Caco-2 (cell line): ENCODE results near the gene ZMYM4. TPM values are rescaled to one million over a fixed set of nuclear protein-coding genes. Genes with fewer than 3 reads are reported as not detected.

Source experiments
- BruUV-seq: library from RNA; stranded (reverse); fragments of 400-500 nt; replicated peaks from 2 replicates; lab custom pipeline; 2021; lab: Mats Ljungman, UMichigan
- CTCF ChIA-PET: fragments of 300-600 bp; sonication (Branson Sonifier 250); formaldehyde crosslinking; loops from one replicate; lab custom pipeline; 2022; ENCODE audit warnings: antibody characterized with exemption; lab: Charles Lee
- POLR2A ChIA-PET: fragments of 300-600 bp; sonication (Branson Sonifier 250); formaldehyde crosslinking; loops from one replicate; lab custom pipeline; 2022; ENCODE audit warnings: antibody characterized with exemption; lab: Charles Lee
- DNase-seq, 2 experiments: peaks; one replicate each; pipeline versions ENCODE4 v3.0.0 to v3.0.0-alpha.2; 2020 to 2022
- H3K27me3 ChIP-seq: replicated peaks from 2 replicates; pipeline ENCODE4 v1.6.0; 2011; ENCODE audit warnings: low read length; ENCODE audit not compliant: control insufficient read depth, insufficient read depth
- H3K36me3 ChIP-seq: 2 replicates; pipeline ENCODE4 v1.5.1; 2011; ENCODE audit warnings: low read length; ENCODE audit not compliant: control insufficient read depth, insufficient read depth
- H3K4me1 ChIP-seq: fragments of 250-450 bp; sonication (Bioruptor Pico); 2 replicates; pipeline ENCODE4 v1.5.1; 2020; ENCODE audit warnings: mild to moderate bottlenecking
- H3K4me3 ChIP-seq: 2 replicates; pipeline ENCODE4 v1.5.1; 2011; ENCODE audit warnings: low read depth, mild to moderate bottlenecking, control low read depth, low read length
- H3K9me3 ChIP-seq: fragments of 250-450 bp; sonication (Bioruptor Pico); 2 replicates; pipeline ENCODE4 v1.5.1; 2020; ENCODE audit warnings: mild to moderate bottlenecking, moderate library complexity
- H3K27ac Mint-ChIP-seq: one replicate; pipeline ENCODE4 v1.8.0; 2022; ENCODE audit warnings: mixed read lengths; ENCODE audit not compliant: unreplicated experiment
- H3K27me3 Mint-ChIP-seq: one replicate; pipeline ENCODE4 v1.8.0; 2022; ENCODE audit warnings: mixed read lengths; ENCODE audit not compliant: insufficient read depth, unreplicated experiment
- H3K36me3 Mint-ChIP-seq: one replicate; pipeline ENCODE4 v1.8.0; 2022; ENCODE audit warnings: mild to moderate bottlenecking, mixed read lengths; ENCODE audit not compliant: insufficient read depth, unreplicated experiment
- H3K4me1 Mint-ChIP-seq: one replicate; pipeline ENCODE4 v1.8.0; 2022; ENCODE audit warnings: low read depth, mixed read lengths; ENCODE audit not compliant: unreplicated experiment
- H3K4me3 Mint-ChIP-seq: one replicate; pipeline ENCODE4 v1.8.0; 2022; ENCODE audit warnings: mild to moderate bottlenecking, moderate library complexity, mixed read lengths; ENCODE audit not compliant: unreplicated experiment
- H3K9me3 Mint-ChIP-seq: one replicate; pipeline ENCODE4 v1.8.0; 2022; ENCODE audit warnings: mixed read lengths; ENCODE audit not compliant: unreplicated experiment
- intact Hi-C: fragments of 100-400 bp; cut with micrococcal nuclease; formaldehyde crosslinking; loops from one replicate; pipeline ENCODE4 v1.10.0; 2022; ENCODE audit not compliant: unreplicated experiment
- total RNA-seq: library from RNA; stranded (reverse); gene quantifications from 2 replicates; pipeline ENCODE4 v1.2.3, GENCODE V29; 2022
- TF ChIP-seq, protein P1 (sequence below), 2 experiments: fragments of 200-600 bp in 1 of 2; IDR thresholded peaks; 1 replicate in 1 of 2; 2 replicates in 1 of 2; pipeline versions ENCODE4 v1.5.1 to v1.8.0; 2011 to 2022; ENCODE audit warnings: antibody characterized with exemption in 1 of 2, control low read depth in 1 of 2, inconsistent platforms in 1 of 2, low read depth in 1 of 2, low read length in 1 of 2, mild to moderate bottlenecking in 1 of 2, moderate library complexity in 1 of 2; ENCODE audit not compliant: insufficient read depth in 1 of 2, severe bottlenecking in 1 of 2, unreplicated experiment in 1 of 2

Gene ZMYM4
- total RNA-seq, 1 experiment from 2014 or later = 26.5 TPM

DNA sequence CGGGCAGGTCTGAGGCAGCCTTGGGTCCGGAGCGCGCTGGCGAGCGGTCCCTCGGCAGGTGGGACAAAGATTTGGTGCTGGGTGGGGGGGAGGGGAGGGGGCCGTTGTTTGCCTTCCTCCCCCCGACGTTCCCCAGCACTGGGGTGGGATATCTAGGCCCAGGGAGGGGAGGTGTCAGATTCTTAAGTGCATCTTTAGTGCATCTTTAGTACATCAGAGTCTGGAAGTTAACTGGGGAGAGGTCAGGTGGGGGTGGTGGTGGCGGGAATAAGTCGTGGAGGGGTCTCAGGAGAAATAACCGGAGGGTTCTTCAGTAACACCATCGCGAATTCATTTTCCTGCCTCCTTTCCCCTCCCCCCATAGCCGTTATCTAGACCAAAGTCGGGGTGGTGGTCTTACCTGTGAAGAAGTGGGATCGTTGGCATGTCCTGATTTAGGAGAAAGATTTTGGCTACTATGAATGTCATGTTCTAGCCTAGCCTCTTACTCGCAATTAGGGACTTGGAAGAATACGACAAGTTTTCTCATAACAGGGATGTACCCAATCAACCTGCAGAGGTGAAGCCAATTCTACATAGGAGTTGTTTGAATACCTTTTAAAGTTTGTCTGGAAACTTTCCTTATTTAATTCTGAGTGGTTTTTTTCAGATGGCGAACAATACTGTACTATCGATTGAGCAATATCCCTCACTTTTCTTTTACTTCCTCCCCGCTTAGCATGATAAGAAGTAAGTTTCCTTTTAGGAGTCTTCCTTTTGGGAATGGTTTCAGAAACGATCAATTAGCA lies 886 bp downstream of the ZMYM4 start:
- Histone ChIP-seq H3K36me3 (no peaks in the 10 kb centered on the region), H3K4me1 (0 out of 2 replicates have a peak, but pooled peaks cover 2% of the 10 kb centered on the region), H3K9me3 (no peaks in the 10 kb centered on the region), H3K4me3 (peak overlapping the region; percentile 79), H3K27me3 (no peaks in the 10 kb centered on the region)
- intact Hi-C loops = no loop called here
- TF ChIP-seq, protein P1, sequence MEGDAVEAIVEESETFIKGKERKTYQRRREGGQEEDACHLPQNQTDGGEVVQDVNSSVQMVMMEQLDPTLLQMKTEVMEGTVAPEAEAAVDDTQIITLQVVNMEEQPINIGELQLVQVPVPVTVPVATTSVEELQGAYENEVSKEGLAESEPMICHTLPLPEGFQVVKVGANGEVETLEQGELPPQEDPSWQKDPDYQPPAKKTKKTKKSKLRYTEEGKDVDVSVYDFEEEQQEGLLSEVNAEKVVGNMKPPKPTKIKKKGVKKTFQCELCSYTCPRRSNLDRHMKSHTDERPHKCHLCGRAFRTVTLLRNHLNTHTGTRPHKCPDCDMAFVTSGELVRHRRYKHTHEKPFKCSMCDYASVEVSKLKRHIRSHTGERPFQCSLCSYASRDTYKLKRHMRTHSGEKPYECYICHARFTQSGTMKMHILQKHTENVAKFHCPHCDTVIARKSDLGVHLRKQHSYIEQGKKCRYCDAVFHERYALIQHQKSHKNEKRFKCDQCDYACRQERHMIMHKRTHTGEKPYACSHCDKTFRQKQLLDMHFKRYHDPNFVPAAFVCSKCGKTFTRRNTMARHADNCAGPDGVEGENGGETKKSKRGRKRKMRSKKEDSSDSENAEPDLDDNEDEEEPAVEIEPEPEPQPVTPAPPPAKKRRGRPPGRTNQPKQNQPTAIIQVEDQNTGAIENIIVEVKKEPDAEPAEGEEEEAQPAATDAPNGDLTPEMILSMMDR (IDR thresholded peaks at IDR 0.05; ENCODE audit: insufficient read depth in 1 of 2, low read depth in 1 of 2, low read length in 1 of 2, severe bottlenecking in 1 of 2, unreplicated experiment in 1 of 2) = no peak
- no peak for DNase-seq
- Mint-ChIP-seq H3K4me1 (no peaks in the 10 kb centered on the region), H3K36me3 (peaks cover 12% of the 10 kb centered on the region), H3K9me3 (no peaks in the 10 kb centered on the region), H3K27ac (no peak overlapping the region), H3K4me3 (peak overlapping the region; percentile 74), H3K27me3 (no peaks in the 10 kb centered on the region)
- ChIA-PET POLR2A (no interaction called here), CTCF (no interaction called here)
- TSS peak; percentile 66 for BruUV-seq

- POLR2A ChIA-PET = no interaction called here
- 0 out of 2 replicates have a peak, but pooled peaks cover 2% of the 10 kb centered on the region for H3K4me1 ChIP-seq
These were observed 1.4 kb downstream of the ZMYM4 start for GRCh38 chr1:35269989-35270289.

DNA sequence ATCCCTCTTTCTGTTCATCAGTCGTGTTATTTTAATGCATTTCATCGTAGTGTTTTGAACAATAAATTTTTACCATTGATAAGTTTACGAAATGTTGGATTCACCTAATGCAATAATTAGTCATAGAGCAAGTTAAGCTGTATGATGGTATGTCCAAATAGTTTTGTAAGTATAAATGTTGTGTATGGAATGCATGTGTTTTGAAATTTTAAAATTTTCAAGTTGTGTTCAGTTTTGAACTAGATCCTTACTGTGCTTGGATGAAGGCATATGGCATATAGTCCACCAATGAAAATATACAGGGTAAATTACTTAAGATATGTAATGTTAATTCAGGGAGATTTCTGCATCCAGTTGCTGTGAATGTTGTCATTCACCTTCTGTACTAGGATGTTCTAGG lies 2.3 kb downstream of the ZMYM4 start:
- Mint-ChIP-seq H3K36me3 (peaks cover 12% of the 10 kb centered on the region), H3K9me3 (no peaks in the 10 kb centered on the region), H3K4me1 (no peaks in the 10 kb centered on the region), H3K27ac (no peak overlapping the region), H3K4me3 (peak overlapping the region; percentile 45), H3K27me3 (no peaks in the 10 kb centered on the region)
- intact Hi-C loops = no loop called here
- no peak overlapping the region for H3K4me3 ChIP-seq
- ChIA-PET POLR2A (no interaction called here), CTCF (no interaction called here)
- 0 out of 2 replicates have a peak, but pooled peaks cover 2% of the 10 kb centered on the region for H3K4me1 ChIP-seq
- H3K36me3 ChIP-seq = no peaks in the 10 kb centered on the region
- no peak for DNase-seq
- TF ChIP-seq, protein P1 (IDR thresholded peaks at IDR 0.05; ENCODE audit: insufficient read depth in 1 of 2, low read depth in 1 of 2, low read length in 1 of 2, severe bottlenecking in 1 of 2, unreplicated experiment in 1 of 2) = no peak
- no peaks in the 10 kb centered on the region for H3K27me3 ChIP-seq
- no TSS peak for BruUV-seq
- no peaks in the 10 kb centered on the region for H3K9me3 ChIP-seq

More at GRCh38 chr1:35269989-35270289, 1.4 kb downstream of the ZMYM4 start:
- no TSS peak for BruUV-seq
- Mint-ChIP-seq H3K36me3 (peaks cover 12% of the 10 kb centered on the region), H3K9me3 (no peaks in the 10 kb centered on the region), H3K27me3 (no peaks in the 10 kb centered on the region), H3K27ac (no peak overlapping the region), H3K4me1 (no peaks in the 10 kb centered on the region), H3K4me3 (peak overlapping the region; percentile 74)
- TF ChIP-seq, protein P1 (IDR thresholded peaks at IDR 0.05; ENCODE audit: insufficient read depth in 1 of 2, low read depth in 1 of 2, low read length in 1 of 2, severe bottlenecking in 1 of 2, unreplicated experiment in 1 of 2) = no peak
- Histone ChIP-seq H3K9me3 (no peaks in the 10 kb centered on the region), H3K36me3 (no peaks in the 10 kb centered on the region), H3K4me3 (peak overlapping the region; percentile 79), H3K27me3 (no peaks in the 10 kb centered on the region)
- DNase-seq = no peak
- CTCF ChIA-PET = no interaction called here
- intact Hi-C loops = no loop called here
